Osteoblast (primary cell): ENCODE results near the gene ADCK1. TPM values are rescaled to one million over a fixed set of nuclear protein-coding genes. Genes with fewer than 3 reads are reported as not detected.

Experiments used
- DNase-seq: peaks from one replicate; pipeline ENCODE4 v3.0.0; 2011; ENCODE audit warnings: low spot score, mixed read lengths; ENCODE audit not compliant: insufficient read length; ENCODE audit errors: missing footprints
- H2AFZ ChIP-seq: 2 replicates; pipeline ENCODE4 v1.6.0; 2011; ENCODE audit warnings: mild to moderate bottlenecking, low read length
- H3K27ac ChIP-seq: 2 replicates; pipeline ENCODE4 v1.5.1; 2011; ENCODE audit warnings: mild to moderate bottlenecking, low read depth, low read length, moderate library complexity
- H3K27me3 ChIP-seq: 2 replicates; pipeline ENCODE4 v1.6.0; 2012; ENCODE audit warnings: mild to moderate bottlenecking, control low read depth, inconsistent platforms, low read length, moderate library complexity; ENCODE audit not compliant: insufficient read depth
- H3K36me3 ChIP-seq: 2 replicates; pipeline ENCODE4 v1.5.1; 2011; ENCODE audit warnings: mild to moderate bottlenecking, low read length, control low read depth, moderate library complexity; ENCODE audit not compliant: insufficient read depth
- H3K4me1 ChIP-seq: 2 replicates; pipeline ENCODE4 v1.5.1; 2011; ENCODE audit warnings: mild to moderate bottlenecking, low read length, control low read depth, moderate library complexity; ENCODE audit not compliant: insufficient read depth
- H3K4me2 ChIP-seq: 2 replicates; pipeline ENCODE4 v1.6.0; 2011; ENCODE audit warnings: mild to moderate bottlenecking, low read length; ENCODE audit not compliant: insufficient read depth
- H3K4me3 ChIP-seq: fragments of 200-600 bp; sonication (generic); 3 replicates; pipeline ENCODE4 v1.5.1; 2012; ENCODE audit warnings: mild to moderate bottlenecking, low read length, inconsistent platforms; ENCODE audit not compliant: insufficient read depth
- H3K79me2 ChIP-seq: 2 replicates; pipeline ENCODE4 v1.6.0; 2012; ENCODE audit warnings: mild to moderate bottlenecking, low read length, control low read depth, inconsistent platforms; ENCODE audit not compliant: insufficient read depth
- H3K9me3 ChIP-seq: 2 replicates; pipeline ENCODE4 v1.5.1; 2011; ENCODE audit warnings: low read depth, low read length, control low read depth
- H4K20me1 ChIP-seq: 2 replicates; pipeline ENCODE4 v1.6.0; 2012; ENCODE audit warnings: mild to moderate bottlenecking, low read length, control low read depth; ENCODE audit not compliant: insufficient read depth
- total RNA-seq: library from RNA; depleted of rRNA; stranded (reverse); fragments of >200 nt; gene quantifications from 2 replicates; pipeline ENCODE4 v1.2.3, GENCODE V29; 2012
- TF ChIP-seq, protein P1 (sequence below): IDR thresholded peaks from 2 replicates; pipeline ENCODE4 v1.5.1; 2011; ENCODE audit warnings: mild to moderate bottlenecking, low read depth, low read length, moderate library complexity; ENCODE audit errors: extremely low read depth

Gene ADCK1
- total RNA-seq, 1 donor = 9.0 TPM

GRCh38 chr14:77923131-77923936 is 123.4 kb downstream of the ADCK1 start:
- Histone ChIP-seq H3K4me3 (no peak overlapping the region), H3K79me2 (no peaks in the 10 kb centered on the region), H4K20me1 (no peaks in the 10 kb centered on the region), H3K36me3 (no peaks in the 10 kb centered on the region), H2AFZ (no peak overlapping the region), H3K4me1 (no peaks in the 10 kb centered on the region), H3K27ac (no peak overlapping the region), H3K27me3 (no peaks in the 10 kb centered on the region), H3K4me2 (no peak overlapping the region), H3K9me3 (no peaks in the 10 kb centered on the region)
- DNase-seq = no peak
- TF ChIP-seq, protein P1, sequence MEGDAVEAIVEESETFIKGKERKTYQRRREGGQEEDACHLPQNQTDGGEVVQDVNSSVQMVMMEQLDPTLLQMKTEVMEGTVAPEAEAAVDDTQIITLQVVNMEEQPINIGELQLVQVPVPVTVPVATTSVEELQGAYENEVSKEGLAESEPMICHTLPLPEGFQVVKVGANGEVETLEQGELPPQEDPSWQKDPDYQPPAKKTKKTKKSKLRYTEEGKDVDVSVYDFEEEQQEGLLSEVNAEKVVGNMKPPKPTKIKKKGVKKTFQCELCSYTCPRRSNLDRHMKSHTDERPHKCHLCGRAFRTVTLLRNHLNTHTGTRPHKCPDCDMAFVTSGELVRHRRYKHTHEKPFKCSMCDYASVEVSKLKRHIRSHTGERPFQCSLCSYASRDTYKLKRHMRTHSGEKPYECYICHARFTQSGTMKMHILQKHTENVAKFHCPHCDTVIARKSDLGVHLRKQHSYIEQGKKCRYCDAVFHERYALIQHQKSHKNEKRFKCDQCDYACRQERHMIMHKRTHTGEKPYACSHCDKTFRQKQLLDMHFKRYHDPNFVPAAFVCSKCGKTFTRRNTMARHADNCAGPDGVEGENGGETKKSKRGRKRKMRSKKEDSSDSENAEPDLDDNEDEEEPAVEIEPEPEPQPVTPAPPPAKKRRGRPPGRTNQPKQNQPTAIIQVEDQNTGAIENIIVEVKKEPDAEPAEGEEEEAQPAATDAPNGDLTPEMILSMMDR = no peak

GRCh38 chr14:77924141-77924948 is 124.4 kb downstream of the ADCK1 start:
- Histone ChIP-seq H3K4me3 (no peak overlapping the region), H3K4me2 (no peak overlapping the region), H3K27ac (no peak overlapping the region), H3K27me3 (no peaks in the 10 kb centered on the region), H3K4me1 (no peaks in the 10 kb centered on the region), H3K9me3 (no peaks in the 10 kb centered on the region), H3K36me3 (no peaks in the 10 kb centered on the region), H4K20me1 (no peaks in the 10 kb centered on the region), H3K79me2 (no peaks in the 10 kb centered on the region), H2AFZ (no peak overlapping the region)
- TF ChIP-seq, protein P1 = no peak
- DNase-seq = no peak

- no peak for DNase-seq
- Histone ChIP-seq H3K27me3 (no peaks in the 10 kb centered on the region), H3K9me3 (no peaks in the 10 kb centered on the region), H3K36me3 (no peaks in the 10 kb centered on the region), H3K4me1 (no peaks in the 10 kb centered on the region), H4K20me1 (no peaks in the 10 kb centered on the region), H3K4me3 (no peak overlapping the region), H2AFZ (no peak overlapping the region), H3K27ac (no peak overlapping the region), H3K79me2 (no peaks in the 10 kb centered on the region), H3K4me2 (no peak overlapping the region)
- TF ChIP-seq, protein P1 = no peak
Measured at GRCh38 chr14:77926942-77927341, 127.0 kb downstream of the ADCK1 start.

- Histone ChIP-seq H3K36me3 (no peaks in the 10 kb centered on the region), H3K4me3 (no peak overlapping the region)
Measured at GRCh38 chr14:77931441-77931840, 131.5 kb downstream of the ADCK1 start.

More at GRCh38 chr14:77931441-77931840, 131.5 kb downstream of the ADCK1 start:
- H3K27ac ChIP-seq = no peak overlapping the region
- no peak overlapping the region for H3K4me2 ChIP-seq
- H3K4me1 ChIP-seq = no peaks in the 10 kb centered on the region
- TF ChIP-seq, protein P1 = no peak
- no peaks in the 10 kb centered on the region for H3K27me3 ChIP-seq
- H2AFZ ChIP-seq = no peak overlapping the region
- H3K9me3 ChIP-seq = no peaks in the 10 kb centered on the region
- DNase-seq = no peak
- H3K79me2 ChIP-seq = no peaks in the 10 kb centered on the region
- H4K20me1 ChIP-seq = no peaks in the 10 kb centered on the region
